Memory B cell (primary cell): Measurements from ENCODE around the gene STMP1.
A peak's percentile ranks its signal among the peaks of the same experiment; 100 is the strongest.
"Not testable (repeated sequence)": the region's sequence is repeated elsewhere in the genome, so short reads cannot be mapped to it uniquely, and the experiment has no call there.

ENCODE experiments used
- ATAC-seq: fragments of 150-1000 bp; cut with Tn5 transposase; 2 replicates; pipeline ENCODE4 v1.10.0; 2021; ENCODE audit warnings: low read depth, mild to moderate bottlenecking, moderate library complexity
- DNase-seq, 2 donors: peaks; one replicate each; pipeline ENCODE4 v3.0.0; 2022; ENCODE audit warnings: low spot score in 2 of 2
- H3K27ac Mint-ChIP-seq: one replicate; pipeline ENCODE4 v1.8.0; 2022; ENCODE audit warnings: mild to moderate bottlenecking, moderate library complexity, mixed read lengths
- H3K27me3 Mint-ChIP-seq: one replicate; pipeline ENCODE4 v1.8.0; 2022; ENCODE audit warnings: mixed read lengths
- H3K36me3 Mint-ChIP-seq: one replicate; pipeline ENCODE4 v1.8.0; 2022; ENCODE audit warnings: mild to moderate bottlenecking, mixed read lengths
- H3K4me1 Mint-ChIP-seq: one replicate; pipeline ENCODE4 v1.8.0; 2022; ENCODE audit warnings: mixed read lengths
- H3K4me3 Mint-ChIP-seq: one replicate; pipeline ENCODE4 v1.8.0; 2022; ENCODE audit warnings: mild to moderate bottlenecking, moderate library complexity, mixed read lengths
- H3K9me3 Mint-ChIP-seq: one replicate; pipeline ENCODE4 v1.8.0; 2022; ENCODE audit warnings: mixed read lengths

The STMP1 gene

DNA sequence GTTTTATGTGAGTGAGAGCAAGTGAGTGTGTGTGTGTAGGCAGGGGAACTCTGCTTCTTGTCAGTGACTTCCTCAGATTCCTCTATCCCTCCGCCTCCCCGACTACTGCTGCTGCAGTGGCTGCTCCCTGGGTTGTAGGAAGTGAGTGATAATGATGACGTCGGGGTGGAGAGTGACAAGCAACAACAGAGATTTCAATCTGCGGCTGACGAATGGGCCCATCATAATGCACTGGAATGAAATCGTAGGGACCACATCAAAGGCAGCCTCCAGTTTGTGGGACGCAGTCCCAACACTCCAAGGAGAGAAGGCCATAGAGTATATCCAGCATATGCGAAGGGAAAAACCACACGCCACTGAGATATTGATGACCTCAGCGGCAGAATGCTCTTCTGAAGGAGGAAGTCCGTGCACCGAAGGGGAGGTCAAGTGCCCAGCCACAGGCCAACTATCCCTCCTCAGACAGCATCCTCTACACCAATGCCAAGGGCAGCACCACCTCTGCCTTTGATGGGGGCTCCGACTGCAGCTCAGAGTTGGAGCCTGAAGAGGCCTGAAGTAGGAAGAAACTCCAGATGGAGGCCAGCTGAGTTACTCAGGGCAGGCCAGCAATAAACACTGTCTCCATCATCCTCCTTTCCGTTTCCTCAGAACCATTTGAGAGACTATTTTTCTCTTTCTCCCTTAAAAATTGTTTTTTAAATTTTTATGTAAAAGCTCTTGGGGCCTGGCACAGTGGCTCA lies 11.3 kb upstream of the STMP1 start:
- no peak overlapping the region for H3K4me3 Mint-ChIP-seq
- no peak overlapping the region for H3K27ac Mint-ChIP-seq
- no peaks in the 10 kb centered on the region for H3K4me1 Mint-ChIP-seq
- H3K9me3 Mint-ChIP-seq: no peaks in the 10 kb centered on the region
- no peak for ATAC-seq
- peaks cover 4% of the 10 kb centered on the region for H3K36me3 Mint-ChIP-seq
- no peak for DNase-seq
- H3K27me3 Mint-ChIP-seq: no peaks in the 10 kb centered on the region

- Mint-ChIP-seq H3K36me3 (no peaks in the 10 kb centered on the region), H3K27ac (no peak overlapping the region), H3K4me1 (no peaks in the 10 kb centered on the region), H3K9me3 (no peaks in the 10 kb centered on the region), H3K27me3 (no peaks in the 10 kb centered on the region), H3K4me3 (no peak overlapping the region)
- no peak for ATAC-seq
- DNase-seq: no peak
Observed at GRCh38 chr7:135653340-135654080, 8.8 kb upstream of the STMP1 start.

DNA sequence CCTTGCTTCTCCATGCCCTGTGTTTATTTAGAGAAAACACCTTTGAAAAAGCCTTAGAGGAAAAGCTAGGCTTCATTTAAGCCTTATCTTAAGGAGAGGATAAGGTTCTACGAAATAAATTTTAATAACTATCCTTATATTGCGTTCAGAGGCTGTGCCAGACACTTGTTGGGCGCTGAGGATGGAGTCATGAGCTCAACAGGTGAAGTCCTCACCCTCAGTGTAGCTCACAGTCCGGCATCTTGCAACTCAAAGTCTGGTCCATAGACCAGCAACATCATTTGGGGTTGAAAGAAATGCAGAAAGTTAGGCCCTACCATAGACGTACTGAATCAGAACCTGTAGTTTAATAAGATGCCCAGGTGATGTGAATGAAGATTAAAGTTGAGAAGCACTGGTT lies 3.8 kb upstream of the STMP1 start:
- DNase-seq (no peak), ATAC-seq (no peak)
- Mint-ChIP-seq H3K4me3 (no peak overlapping the region), H3K9me3 (no peaks in the 10 kb centered on the region), H3K36me3 (no peaks in the 10 kb centered on the region), H3K4me1 (peaks cover 11% of the 10 kb centered on the region), H3K27me3 (no peaks in the 10 kb centered on the region), H3K27ac (no peak overlapping the region)

DNA sequence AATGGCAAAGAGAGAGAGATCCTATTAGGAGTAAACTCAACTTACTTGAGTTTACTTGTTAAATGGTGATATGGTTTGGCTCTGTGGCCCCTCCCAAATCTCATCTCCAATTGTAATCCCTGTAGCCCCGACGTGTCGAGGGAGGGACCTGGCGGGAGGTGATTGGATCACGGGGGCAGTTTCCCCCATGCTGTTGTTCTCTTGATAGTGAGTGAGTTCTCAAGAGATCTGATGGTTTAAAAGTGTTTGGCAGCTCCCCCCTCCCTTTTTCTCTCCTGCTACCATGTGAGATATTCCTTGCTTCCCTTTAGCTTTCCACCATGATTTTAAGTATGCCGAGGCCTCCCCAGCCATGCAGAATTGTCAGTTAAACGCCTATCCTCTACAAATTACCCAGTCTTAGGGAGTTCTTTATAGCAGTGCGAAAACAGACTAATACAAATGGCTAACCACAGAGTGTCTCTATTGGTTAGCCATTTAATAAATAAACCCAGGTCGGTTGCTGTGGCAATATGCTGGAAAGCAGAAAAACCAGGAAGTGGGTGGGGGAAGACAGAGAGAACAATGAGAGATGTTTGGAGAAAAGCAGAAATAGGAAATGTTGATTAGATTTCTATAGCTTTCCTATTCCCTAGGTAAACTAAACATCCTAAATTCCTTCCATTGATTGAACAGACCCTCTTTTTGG lies 3.0 kb upstream of the STMP1 start:
- no peaks in the 10 kb centered on the region for H3K36me3 Mint-ChIP-seq
- H3K4me3 Mint-ChIP-seq: no peak overlapping the region
- H3K4me1 Mint-ChIP-seq: peaks cover 15% of the 10 kb centered on the region
- H3K9me3 Mint-ChIP-seq: no peaks in the 10 kb centered on the region
- H3K27me3 Mint-ChIP-seq: no peaks in the 10 kb centered on the region
- H3K27ac Mint-ChIP-seq: no peak overlapping the region
- no peak for DNase-seq
- ATAC-seq: no peak

- ATAC-seq (no peak), DNase-seq (no peak)
- H3K4me3 Mint-ChIP-seq: peak overlapping the region; percentile 100
- H3K9me3 Mint-ChIP-seq: no peaks in the 10 kb centered on the region
- H3K27me3 Mint-ChIP-seq: no peaks in the 10 kb centered on the region
- no peaks in the 10 kb centered on the region for H3K36me3 Mint-ChIP-seq
- H3K27ac Mint-ChIP-seq: peak overlapping the region; percentile 95
- H3K4me1 Mint-ChIP-seq: peaks cover 27% of the 10 kb centered on the region
Observed at GRCh38 chr7:135661311-135662122, 797 bp upstream of the STMP1 start.

GRCh38 chr7:135662123-135662372 lies 266 bp upstream of the STMP1 start:
- Mint-ChIP-seq H3K27me3 (no peaks in the 10 kb centered on the region), H3K4me3 (peak overlapping the region; percentile 100), H3K27ac (peak overlapping the region; percentile 95), H3K36me3 (peaks cover 2% of the 10 kb centered on the region), H3K4me1 (peaks cover 32% of the 10 kb centered on the region), H3K9me3 (no peaks in the 10 kb centered on the region)
- ATAC-seq: no peak
- DNase-seq: no peak

DNA sequence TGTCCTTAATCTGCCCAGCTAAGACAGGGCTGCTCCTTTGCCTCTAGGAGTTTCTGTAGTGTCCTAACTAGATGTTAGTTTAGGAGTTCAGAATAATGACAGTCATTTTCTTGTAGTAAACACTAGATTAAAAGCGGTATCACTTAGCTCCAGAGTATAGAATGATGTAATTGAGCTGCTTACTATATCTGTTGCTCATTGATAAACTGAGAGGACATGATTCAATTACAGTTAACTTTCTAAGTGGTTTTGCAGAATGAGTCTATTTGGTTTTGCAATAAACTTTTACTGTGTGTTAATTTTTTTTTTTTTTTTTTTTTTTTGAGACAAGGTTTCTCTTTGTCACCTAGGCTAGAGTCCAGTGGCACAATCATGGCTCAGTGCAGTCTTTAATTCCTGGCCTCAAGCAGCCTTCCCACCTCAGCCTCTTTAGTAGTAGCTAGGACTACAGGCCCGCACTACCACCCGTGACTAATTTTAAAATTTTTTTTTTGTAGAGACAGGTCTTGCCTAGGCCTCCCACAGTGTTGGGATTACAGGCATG lies 1.8 kb downstream of the STMP1 start:
- peaks cover 6% of the 10 kb centered on the region for H3K36me3 Mint-ChIP-seq
- H3K4me3 Mint-ChIP-seq: peak overlapping the region; percentile 67
- ATAC-seq: no peak
- DNase-seq: no peak
- no peaks in the 10 kb centered on the region for H3K9me3 Mint-ChIP-seq
- H3K27me3 Mint-ChIP-seq: no peaks in the 10 kb centered on the region
- H3K4me1 Mint-ChIP-seq: peaks cover 36% of the 10 kb centered on the region
- H3K27ac Mint-ChIP-seq: peak overlapping the region; percentile 70

- Mint-ChIP-seq H3K27me3 (no peaks in the 10 kb centered on the region), H3K36me3 (peaks cover 8% of the 10 kb centered on the region), H3K4me1 (peaks cover 40% of the 10 kb centered on the region), H3K27ac (peak overlapping the region; percentile 60), H3K4me3 (no peak overlapping the region), H3K9me3 (no peaks in the 10 kb centered on the region)
- DNase-seq (no peak), ATAC-seq (no peak)
Observed at GRCh38 chr7:135665042-135665441, 2.7 kb downstream of the STMP1 start.

- ATAC-seq: no peak
- Mint-ChIP-seq H3K36me3 (peaks cover 8% of the 10 kb centered on the region), H3K9me3 (no peaks in the 10 kb centered on the region), H3K4me3 (no peak overlapping the region), H3K27me3 (no peaks in the 10 kb centered on the region), H3K4me1 (peaks cover 41% of the 10 kb centered on the region), H3K27ac (no peak overlapping the region)
- DNase-seq: no peak
Observed at GRCh38 chr7:135666156-135666555, 3.8 kb downstream of the STMP1 start.

GRCh38 chr7:135666846-135667245 lies 4.5 kb downstream of the STMP1 start:
- Mint-ChIP-seq H3K27ac (peak overlapping the region; percentile 67), H3K27me3 (no peaks in the 10 kb centered on the region), H3K4me1 (peaks cover 39% of the 10 kb centered on the region), H3K36me3 (peaks cover 8% of the 10 kb centered on the region), H3K4me3 (peak overlapping the region; percentile 14), H3K9me3 (no peaks in the 10 kb centered on the region)
- ATAC-seq (no peak), DNase-seq (no peak)

GRCh38 chr7:135667626-135668025 lies 5.3 kb downstream of the STMP1 start:
- H3K36me3 Mint-ChIP-seq, H3K27me3 Mint-ChIP-seq, ATAC-seq, H3K9me3 Mint-ChIP-seq, H3K27ac Mint-ChIP-seq, DNase-seq, H3K4me3 Mint-ChIP-seq: not testable (repeated sequence)
- peaks cover 37% of the 10 kb centered on the region for H3K4me1 Mint-ChIP-seq

GRCh38 chr7:135668852-135669395 lies 6.6 kb downstream of the STMP1 start:
- H3K4me3 Mint-ChIP-seq, H3K27ac Mint-ChIP-seq, H3K27me3 Mint-ChIP-seq, H3K9me3 Mint-ChIP-seq, DNase-seq, ATAC-seq: not testable (repeated sequence)
- peaks cover 15% of the 10 kb centered on the region for H3K36me3 Mint-ChIP-seq
- H3K4me1 Mint-ChIP-seq: peaks cover 33% of the 10 kb centered on the region

DNA sequence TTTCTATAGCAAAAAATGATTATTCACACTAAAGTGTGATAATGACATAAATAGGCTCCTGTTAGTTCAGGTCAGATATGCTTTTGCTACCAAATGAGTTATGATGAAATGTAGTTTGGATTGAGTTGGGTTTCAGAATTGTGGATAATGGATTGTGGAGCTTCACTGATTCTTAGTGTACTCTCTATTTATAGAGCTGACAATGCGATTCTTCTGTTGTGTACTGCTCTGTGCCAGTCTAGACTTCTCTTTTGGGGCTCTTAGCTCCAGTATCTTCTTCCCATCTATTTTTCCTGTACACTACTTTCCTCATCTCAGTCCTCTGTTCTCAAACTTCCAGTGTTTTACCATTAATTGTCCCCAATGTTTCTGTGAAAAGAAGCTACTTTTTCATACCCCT lies 7.5 kb downstream of the STMP1 start:
- Mint-ChIP-seq H3K4me3 (no peak overlapping the region), H3K27ac (peak overlapping the region; percentile 37), H3K9me3 (no peaks in the 10 kb centered on the region), H3K36me3 (peaks cover 18% of the 10 kb centered on the region), H3K27me3 (no peaks in the 10 kb centered on the region), H3K4me1 (peaks cover 32% of the 10 kb centered on the region)
- ATAC-seq (no peak), DNase-seq (no peak)
